ENCODE results near the gene THTPA. TPM values are rescaled to one million over a fixed set of nuclear protein-coding genes. Genes with fewer than 3 reads are reported as not detected.

The THTPA gene
- total RNA-seq, 1 experiment from 2014 or later, result 20.0 TPM

DNA sequence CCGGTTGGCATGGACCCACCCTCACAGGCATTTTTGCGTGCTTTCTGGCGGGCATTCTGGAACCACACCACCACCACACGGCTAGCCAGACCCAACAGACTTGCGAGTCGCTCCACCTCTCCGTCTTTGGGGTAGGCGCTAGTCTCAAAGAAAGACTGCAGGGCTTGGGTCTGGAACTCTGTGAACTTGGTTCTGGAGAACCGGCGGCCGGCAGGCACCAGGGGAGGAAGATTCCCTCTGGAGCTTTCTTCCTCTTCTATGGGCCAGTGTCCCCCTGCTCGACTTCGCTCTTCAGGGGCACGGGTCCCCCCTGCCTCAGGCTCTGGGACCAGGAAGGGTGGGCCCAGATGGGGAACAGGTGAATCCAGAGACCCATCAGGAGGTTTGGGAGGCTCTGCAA lies 31.1 kb upstream of the THTPA start (continued):
- TF ChIP-seq, protein P1, sequence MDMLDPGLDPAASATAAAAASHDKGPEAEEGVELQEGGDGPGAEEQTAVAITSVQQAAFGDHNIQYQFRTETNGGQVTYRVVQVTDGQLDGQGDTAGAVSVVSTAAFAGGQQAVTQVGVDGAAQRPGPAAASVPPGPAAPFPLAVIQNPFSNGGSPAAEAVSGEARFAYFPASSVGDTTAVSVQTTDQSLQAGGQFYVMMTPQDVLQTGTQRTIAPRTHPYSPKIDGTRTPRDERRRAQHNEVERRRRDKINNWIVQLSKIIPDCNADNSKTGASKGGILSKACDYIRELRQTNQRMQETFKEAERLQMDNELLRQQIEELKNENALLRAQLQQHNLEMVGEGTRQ (CRISPR knock-in tag; IDR thresholded peaks at IDR 0.05), result no peak
- TF ChIP-seq FOXP1 (CRISPR knock-in tag; IDR thresholded peaks at IDR 0.05; ENCODE audit: borderline replicate concordance) (no peak), NFE2L1 (CRISPR knock-in tag; IDR thresholded peaks at IDR 0.05) (no peak)
- TF ChIP-seq, protein P2, sequence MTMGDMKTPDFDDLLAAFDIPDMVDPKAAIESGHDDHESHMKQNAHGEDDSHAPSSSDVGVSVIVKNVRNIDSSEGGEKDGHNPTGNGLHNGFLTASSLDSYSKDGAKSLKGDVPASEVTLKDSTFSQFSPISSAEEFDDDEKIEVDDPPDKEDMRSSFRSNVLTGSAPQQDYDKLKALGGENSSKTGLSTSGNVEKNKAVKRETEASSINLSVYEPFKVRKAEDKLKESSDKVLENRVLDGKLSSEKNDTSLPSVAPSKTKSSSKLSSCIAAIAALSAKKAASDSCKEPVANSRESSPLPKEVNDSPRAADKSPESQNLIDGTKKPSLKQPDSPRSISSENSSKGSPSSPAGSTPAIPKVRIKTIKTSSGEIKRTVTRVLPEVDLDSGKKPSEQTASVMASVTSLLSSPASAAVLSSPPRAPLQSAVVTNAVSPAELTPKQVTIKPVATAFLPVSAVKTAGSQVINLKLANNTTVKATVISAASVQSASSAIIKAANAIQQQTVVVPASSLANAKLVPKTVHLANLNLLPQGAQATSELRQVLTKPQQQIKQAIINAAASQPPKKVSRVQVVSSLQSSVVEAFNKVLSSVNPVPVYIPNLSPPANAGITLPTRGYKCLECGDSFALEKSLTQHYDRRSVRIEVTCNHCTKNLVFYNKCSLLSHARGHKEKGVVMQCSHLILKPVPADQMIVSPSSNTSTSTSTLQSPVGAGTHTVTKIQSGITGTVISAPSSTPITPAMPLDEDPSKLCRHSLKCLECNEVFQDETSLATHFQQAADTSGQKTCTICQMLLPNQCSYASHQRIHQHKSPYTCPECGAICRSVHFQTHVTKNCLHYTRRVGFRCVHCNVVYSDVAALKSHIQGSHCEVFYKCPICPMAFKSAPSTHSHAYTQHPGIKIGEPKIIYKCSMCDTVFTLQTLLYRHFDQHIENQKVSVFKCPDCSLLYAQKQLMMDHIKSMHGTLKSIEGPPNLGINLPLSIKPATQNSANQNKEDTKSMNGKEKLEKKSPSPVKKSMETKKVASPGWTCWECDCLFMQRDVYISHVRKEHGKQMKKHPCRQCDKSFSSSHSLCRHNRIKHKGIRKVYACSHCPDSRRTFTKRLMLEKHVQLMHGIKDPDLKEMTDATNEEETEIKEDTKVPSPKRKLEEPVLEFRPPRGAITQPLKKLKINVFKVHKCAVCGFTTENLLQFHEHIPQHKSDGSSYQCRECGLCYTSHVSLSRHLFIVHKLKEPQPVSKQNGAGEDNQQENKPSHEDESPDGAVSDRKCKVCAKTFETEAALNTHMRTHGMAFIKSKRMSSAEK (CRISPR knock-in tag; IDR thresholded peaks at IDR 0.05; ENCODE audit: borderline replicate concordance), result no peak

DNA sequence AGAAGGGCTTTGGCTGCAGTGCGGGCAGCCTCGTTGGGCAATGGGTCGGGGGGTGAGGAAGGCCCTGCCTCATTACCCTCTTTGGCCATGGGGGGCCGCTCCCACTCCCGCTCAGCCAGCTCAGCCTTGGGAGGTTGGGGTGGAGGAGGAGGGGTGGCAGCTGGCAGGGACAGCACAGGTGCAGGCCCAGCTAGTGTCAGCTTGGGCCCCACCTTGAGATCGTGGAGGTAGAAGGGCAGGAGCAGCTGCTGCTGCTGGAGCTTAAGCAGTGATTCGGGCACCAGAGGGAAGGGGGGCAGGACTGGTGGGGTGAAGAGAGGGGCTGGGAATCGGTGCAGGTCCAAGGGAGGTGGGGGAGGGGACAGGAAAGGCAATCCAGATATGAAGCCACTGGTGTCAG lies 30.5 kb upstream of the THTPA start:
- CTCF ChIA-PET, result interaction anchor here (0.6 to 6.7 kb wide), 7 partner anchors 13 to 44 kb away, joined by 3 to 117 read pairs (median 4); no protein-coding TSS in a partner anchor
- ATAC-seq, result 0 out of 2 replicates have a peak, but pooled peaks have one; percentile 12
- Mint-ChIP-seq H3K36me3 (peaks cover 42% of the 10 kb centered on the region), H3K27ac (no peak overlapping the region), H3K4me3 (no peak overlapping the region), H3K27me3 (ENCODE audit: low read depth) (no peaks in the 10 kb centered on the region), H3K4me1 (peaks cover 64% of the 10 kb centered on the region), H3K9me3 (no peaks in the 10 kb centered on the region)
- no peak for DNase-seq (ENCODE audit: low spot score)
- POLR2A ChIA-PET, result interaction anchor here (1.9 kb wide), 1 partner anchor 12 kb away, joined by 19 read pairs; no protein-coding TSS in a partner anchor
- TF ChIP-seq, protein P3, sequence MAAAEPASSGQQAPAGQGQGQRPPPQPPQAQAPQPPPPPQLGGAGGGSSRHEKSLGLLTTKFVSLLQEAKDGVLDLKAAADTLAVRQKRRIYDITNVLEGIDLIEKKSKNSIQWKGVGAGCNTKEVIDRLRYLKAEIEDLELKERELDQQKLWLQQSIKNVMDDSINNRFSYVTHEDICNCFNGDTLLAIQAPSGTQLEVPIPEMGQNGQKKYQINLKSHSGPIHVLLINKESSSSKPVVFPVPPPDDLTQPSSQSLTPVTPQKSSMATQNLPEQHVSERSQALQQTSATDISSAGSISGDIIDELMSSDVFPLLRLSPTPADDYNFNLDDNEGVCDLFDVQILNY (CRISPR knock-in tag; IDR thresholded peaks at IDR 0.05), result no peak
- TF ChIP-seq, protein P4, sequence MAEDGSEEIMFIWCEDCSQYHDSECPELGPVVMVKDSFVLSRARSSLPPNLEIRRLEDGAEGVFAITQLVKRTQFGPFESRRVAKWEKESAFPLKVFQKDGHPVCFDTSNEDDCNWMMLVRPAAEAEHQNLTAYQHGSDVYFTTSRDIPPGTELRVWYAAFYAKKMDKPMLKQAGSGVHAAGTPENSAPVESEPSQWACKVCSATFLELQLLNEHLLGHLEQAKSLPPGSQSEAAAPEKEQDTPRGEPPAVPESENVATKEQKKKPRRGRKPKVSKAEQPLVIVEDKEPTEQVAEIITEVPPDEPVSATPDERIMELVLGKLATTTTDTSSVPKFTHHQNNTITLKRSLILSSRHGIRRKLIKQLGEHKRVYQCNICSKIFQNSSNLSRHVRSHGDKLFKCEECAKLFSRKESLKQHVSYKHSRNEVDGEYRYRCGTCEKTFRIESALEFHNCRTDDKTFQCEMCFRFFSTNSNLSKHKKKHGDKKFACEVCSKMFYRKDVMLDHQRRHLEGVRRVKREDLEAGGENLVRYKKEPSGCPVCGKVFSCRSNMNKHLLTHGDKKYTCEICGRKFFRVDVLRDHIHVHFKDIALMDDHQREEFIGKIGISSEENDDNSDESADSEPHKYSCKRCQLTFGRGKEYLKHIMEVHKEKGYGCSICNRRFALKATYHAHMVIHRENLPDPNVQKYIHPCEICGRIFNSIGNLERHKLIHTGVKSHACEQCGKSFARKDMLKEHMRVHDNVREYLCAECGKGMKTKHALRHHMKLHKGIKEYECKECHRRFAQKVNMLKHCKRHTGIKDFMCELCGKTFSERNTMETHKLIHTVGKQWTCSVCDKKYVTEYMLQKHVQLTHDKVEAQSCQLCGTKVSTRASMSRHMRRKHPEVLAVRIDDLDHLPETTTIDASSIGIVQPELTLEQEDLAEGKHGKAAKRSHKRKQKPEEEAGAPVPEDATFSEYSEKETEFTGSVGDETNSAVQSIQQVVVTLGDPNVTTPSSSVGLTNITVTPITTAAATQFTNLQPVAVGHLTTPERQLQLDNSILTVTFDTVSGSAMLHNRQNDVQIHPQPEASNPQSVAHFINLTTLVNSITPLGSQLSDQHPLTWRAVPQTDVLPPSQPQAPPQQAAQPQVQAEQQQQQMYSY (CRISPR knock-in tag; IDR thresholded peaks at IDR 0.05), result no peak
- TF ChIP-seq TEAD1 (CRISPR knock-in tag; IDR thresholded peaks at IDR 0.05) (no peak), ZNF317 (CRISPR knock-in tag; IDR thresholded peaks at IDR 0.05; ENCODE audit: borderline replicate concordance, low read depth) (no peak), ZNF423 (CRISPR knock-in tag; IDR thresholded peaks at IDR 0.05) (no peak), TCF7 (CRISPR knock-in tag; IDR thresholded peaks at IDR 0.05; ENCODE audit: low read depth) (no peak)
- TF ChIP-seq, protein P5, sequence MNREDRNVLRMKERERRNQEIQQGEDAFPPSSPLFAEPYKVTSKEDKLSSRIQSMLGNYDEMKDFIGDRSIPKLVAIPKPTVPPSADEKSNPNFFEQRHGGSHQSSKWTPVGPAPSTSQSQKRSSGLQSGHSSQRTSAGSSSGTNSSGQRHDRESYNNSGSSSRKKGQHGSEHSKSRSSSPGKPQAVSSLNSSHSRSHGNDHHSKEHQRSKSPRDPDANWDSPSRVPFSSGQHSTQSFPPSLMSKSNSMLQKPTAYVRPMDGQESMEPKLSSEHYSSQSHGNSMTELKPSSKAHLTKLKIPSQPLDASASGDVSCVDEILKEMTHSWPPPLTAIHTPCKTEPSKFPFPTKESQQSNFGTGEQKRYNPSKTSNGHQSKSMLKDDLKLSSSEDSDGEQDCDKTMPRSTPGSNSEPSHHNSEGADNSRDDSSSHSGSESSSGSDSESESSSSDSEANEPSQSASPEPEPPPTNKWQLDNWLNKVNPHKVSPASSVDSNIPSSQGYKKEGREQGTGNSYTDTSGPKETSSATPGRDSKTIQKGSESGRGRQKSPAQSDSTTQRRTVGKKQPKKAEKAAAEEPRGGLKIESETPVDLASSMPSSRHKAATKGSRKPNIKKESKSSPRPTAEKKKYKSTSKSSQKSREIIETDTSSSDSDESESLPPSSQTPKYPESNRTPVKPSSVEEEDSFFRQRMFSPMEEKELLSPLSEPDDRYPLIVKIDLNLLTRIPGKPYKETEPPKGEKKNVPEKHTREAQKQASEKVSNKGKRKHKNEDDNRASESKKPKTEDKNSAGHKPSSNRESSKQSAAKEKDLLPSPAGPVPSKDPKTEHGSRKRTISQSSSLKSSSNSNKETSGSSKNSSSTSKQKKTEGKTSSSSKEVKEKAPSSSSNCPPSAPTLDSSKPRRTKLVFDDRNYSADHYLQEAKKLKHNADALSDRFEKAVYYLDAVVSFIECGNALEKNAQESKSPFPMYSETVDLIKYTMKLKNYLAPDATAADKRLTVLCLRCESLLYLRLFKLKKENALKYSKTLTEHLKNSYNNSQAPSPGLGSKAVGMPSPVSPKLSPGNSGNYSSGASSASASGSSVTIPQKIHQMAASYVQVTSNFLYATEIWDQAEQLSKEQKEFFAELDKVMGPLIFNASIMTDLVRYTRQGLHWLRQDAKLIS (CRISPR knock-in tag; IDR thresholded peaks at IDR 0.05; ENCODE audit: borderline replicate concordance), result no peak
- TF ChIP-seq, protein P6, sequence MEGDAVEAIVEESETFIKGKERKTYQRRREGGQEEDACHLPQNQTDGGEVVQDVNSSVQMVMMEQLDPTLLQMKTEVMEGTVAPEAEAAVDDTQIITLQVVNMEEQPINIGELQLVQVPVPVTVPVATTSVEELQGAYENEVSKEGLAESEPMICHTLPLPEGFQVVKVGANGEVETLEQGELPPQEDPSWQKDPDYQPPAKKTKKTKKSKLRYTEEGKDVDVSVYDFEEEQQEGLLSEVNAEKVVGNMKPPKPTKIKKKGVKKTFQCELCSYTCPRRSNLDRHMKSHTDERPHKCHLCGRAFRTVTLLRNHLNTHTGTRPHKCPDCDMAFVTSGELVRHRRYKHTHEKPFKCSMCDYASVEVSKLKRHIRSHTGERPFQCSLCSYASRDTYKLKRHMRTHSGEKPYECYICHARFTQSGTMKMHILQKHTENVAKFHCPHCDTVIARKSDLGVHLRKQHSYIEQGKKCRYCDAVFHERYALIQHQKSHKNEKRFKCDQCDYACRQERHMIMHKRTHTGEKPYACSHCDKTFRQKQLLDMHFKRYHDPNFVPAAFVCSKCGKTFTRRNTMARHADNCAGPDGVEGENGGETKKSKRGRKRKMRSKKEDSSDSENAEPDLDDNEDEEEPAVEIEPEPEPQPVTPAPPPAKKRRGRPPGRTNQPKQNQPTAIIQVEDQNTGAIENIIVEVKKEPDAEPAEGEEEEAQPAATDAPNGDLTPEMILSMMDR (IDR thresholded peaks at IDR 0.05), result no peak
- TF ChIP-seq, protein P7, sequence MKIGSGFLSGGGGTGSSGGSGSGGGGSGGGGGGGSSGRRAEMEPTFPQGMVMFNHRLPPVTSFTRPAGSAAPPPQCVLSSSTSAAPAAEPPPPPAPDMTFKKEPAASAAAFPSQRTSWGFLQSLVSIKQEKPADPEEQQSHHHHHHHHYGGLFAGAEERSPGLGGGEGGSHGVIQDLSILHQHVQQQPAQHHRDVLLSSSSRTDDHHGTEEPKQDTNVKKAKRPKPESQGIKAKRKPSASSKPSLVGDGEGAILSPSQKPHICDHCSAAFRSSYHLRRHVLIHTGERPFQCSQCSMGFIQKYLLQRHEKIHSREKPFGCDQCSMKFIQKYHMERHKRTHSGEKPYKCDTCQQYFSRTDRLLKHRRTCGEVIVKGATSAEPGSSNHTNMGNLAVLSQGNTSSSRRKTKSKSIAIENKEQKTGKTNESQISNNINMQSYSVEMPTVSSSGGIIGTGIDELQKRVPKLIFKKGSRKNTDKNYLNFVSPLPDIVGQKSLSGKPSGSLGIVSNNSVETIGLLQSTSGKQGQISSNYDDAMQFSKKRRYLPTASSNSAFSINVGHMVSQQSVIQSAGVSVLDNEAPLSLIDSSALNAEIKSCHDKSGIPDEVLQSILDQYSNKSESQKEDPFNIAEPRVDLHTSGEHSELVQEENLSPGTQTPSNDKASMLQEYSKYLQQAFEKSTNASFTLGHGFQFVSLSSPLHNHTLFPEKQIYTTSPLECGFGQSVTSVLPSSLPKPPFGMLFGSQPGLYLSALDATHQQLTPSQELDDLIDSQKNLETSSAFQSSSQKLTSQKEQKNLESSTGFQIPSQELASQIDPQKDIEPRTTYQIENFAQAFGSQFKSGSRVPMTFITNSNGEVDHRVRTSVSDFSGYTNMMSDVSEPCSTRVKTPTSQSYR (CRISPR knock-in tag; IDR thresholded peaks at IDR 0.05), result no peak
